IMR-90 (cell line): ENCODE measurements around the gene PTPN23. TPM values are rescaled to one million over a fixed set of nuclear protein-coding genes. Genes with fewer than 3 reads are reported as not detected.

Experiments
- ATAC-seq: fragments of 200-7000 bp; cut with Tn5 transposase; 2 replicates; pipeline ENCODE4 v1.9.1; 2020; ENCODE audit warnings: low read depth, mild to moderate bottlenecking, moderate library complexity
- BruUV-seq: library from RNA; stranded (reverse); fragments of 400-500 nt; replicated peaks from 2 replicates; lab custom pipeline; 2021; lab: Mats Ljungman, UMichigan
- CTCF ChIA-PET: fragments of 300-600 bp; formaldehyde crosslinking; extraction: SDS; loops from one replicate; lab custom pipeline; 2021; ENCODE audit warnings: antibody characterized with exemption; lab: Yijun Ruan, JAX
- POLR2A ChIA-PET: fragments of 300-600 bp; sonication (Branson Sonifier 250); formaldehyde crosslinking; loops from one replicate; lab custom pipeline; 2022; ENCODE audit warnings: antibody characterized with exemption; ENCODE audit not compliant: unreplicated experiment; lab: Charles Lee
- DNase-seq: peaks from one replicate; pipeline ENCODE4 v3.0.0; 2013
- H2AFZ ChIP-seq: replicated peaks from 2 replicates; pipeline ENCODE3; 2013; ENCODE audit warnings: low read length, mild to moderate bottlenecking; ENCODE audit not compliant: poor library complexity
- H2AK5ac ChIP-seq: 2 replicates; pipeline ENCODE4 v1.6.1; 2013; ENCODE audit warnings: low read depth, low read length, inconsistent platforms
- H2AK9ac ChIP-seq: replicated peaks from 2 replicates; pipeline ENCODE3; 2013; ENCODE audit warnings: mild to moderate bottlenecking, low read depth, low read length, moderate library complexity; ENCODE audit not compliant: poor library complexity
- H2BK120ac ChIP-seq: 2 replicates; pipeline ENCODE4 v1.6.1; 2013; ENCODE audit warnings: low read depth, low read length, inconsistent platforms
- H2BK15ac ChIP-seq: 3 replicates; pipeline ENCODE4 v1.6.1; 2013; ENCODE audit warnings: low read depth, low read length, inconsistent platforms
- H2BK20ac ChIP-seq: 2 replicates; pipeline ENCODE4 v1.6.1; 2013; ENCODE audit warnings: low read depth, mild to moderate bottlenecking, inconsistent platforms, low read length, moderate library complexity
- H2BK5ac ChIP-seq: 2 replicates; pipeline ENCODE4 v1.6.1; 2013; ENCODE audit warnings: mild to moderate bottlenecking, low read depth, low read length, inconsistent platforms; ENCODE audit not compliant: poor library complexity, severe bottlenecking
- H3K14ac ChIP-seq: replicated peaks from 2 replicates; pipeline ENCODE4 v1.6.1; 2013; ENCODE audit warnings: low read depth, low read length, inconsistent platforms
- H3K18ac ChIP-seq: 2 replicates; pipeline ENCODE4 v1.6.1; 2013; ENCODE audit warnings: low read depth, low read length, control low read depth
- H3K23ac ChIP-seq: 2 replicates; pipeline ENCODE4 v1.6.1; 2013; ENCODE audit warnings: low read depth, low read length, inconsistent platforms
- H3K27ac ChIP-seq: 2 replicates; pipeline ENCODE4 v1.5.1; 2013; ENCODE audit warnings: mild to moderate bottlenecking, control low read depth, low read length; ENCODE audit not compliant: insufficient read depth
- H3K27me3 ChIP-seq: 2 replicates; pipeline ENCODE4 v1.6.1; 2013; ENCODE audit warnings: low read length; ENCODE audit not compliant: control insufficient read depth, insufficient read depth
- H3K36me3 ChIP-seq: 2 replicates; pipeline ENCODE4 v1.6.1; 2013; ENCODE audit warnings: low read length, mixed read lengths; ENCODE audit not compliant: control insufficient read depth, insufficient read depth
- H3K4ac ChIP-seq: 2 replicates; pipeline ENCODE4 v1.6.1; 2013; ENCODE audit warnings: low read depth, low read length, inconsistent platforms
- H3K4me1 ChIP-seq: 2 replicates; pipeline ENCODE4 v1.6.1; 2013; ENCODE audit warnings: low read length, mixed read lengths; ENCODE audit not compliant: control insufficient read depth, insufficient read depth
- H3K4me2 ChIP-seq: 2 replicates; pipeline ENCODE4 v1.6.1; 2013; ENCODE audit warnings: low read depth, mild to moderate bottlenecking, control low read depth, low read length, moderate library complexity
- H3K4me3 ChIP-seq: 2 replicates; pipeline ENCODE4 v1.5.1; 2013; ENCODE audit warnings: low read depth, mild to moderate bottlenecking, control low read depth, low read length, moderate library complexity; ENCODE audit not compliant: insufficient read depth
- H3K56ac ChIP-seq: 2 replicates; pipeline ENCODE4 v1.6.1; 2013; ENCODE audit warnings: low read length, inconsistent platforms; ENCODE audit not compliant: insufficient read depth; ENCODE audit errors: extremely low read depth
- H3K79me1 ChIP-seq, 2 experiments: 2 replicates each; pipeline ENCODE4 v1.6.1; 2013; ENCODE audit warnings: low read length in 2 of 2, inconsistent platforms in 1 of 2, low read depth in 1 of 2
- H3K9ac ChIP-seq: 2 replicates; pipeline ENCODE4 v1.6.1; 2013; ENCODE audit warnings: low read depth, low read length, control low read depth
- H3K9me1 ChIP-seq: 2 replicates; pipeline ENCODE4 v1.6.1; 2013; ENCODE audit warnings: low read length, inconsistent platforms; ENCODE audit not compliant: insufficient read depth
- H3K9me3 ChIP-seq: 2 replicates; pipeline ENCODE4 v1.6.1; 2013; ENCODE audit warnings: low read length; ENCODE audit not compliant: control insufficient read depth, insufficient read depth
- H4K20me1 ChIP-seq: 2 replicates; pipeline ENCODE4 v1.6.1; 2013; ENCODE audit warnings: low read length, inconsistent platforms; ENCODE audit not compliant: insufficient read depth
- H4K5ac ChIP-seq: 2 replicates; pipeline ENCODE4 v1.6.1; 2013; ENCODE audit warnings: mild to moderate bottlenecking, low read depth, low read length, control low read depth
- H4K8ac ChIP-seq, 2 experiments: 2 replicates each; pipeline ENCODE4 v1.6.1; 2013; ENCODE audit warnings: low read depth in 2 of 2, low read length in 2 of 2, control low read depth in 1 of 2, inconsistent platforms in 1 of 2
- H4K91ac ChIP-seq: 2 replicates; pipeline ENCODE4 v1.6.1; 2013; ENCODE audit warnings: low read depth, low read length, inconsistent platforms; ENCODE audit not compliant: insufficient read depth
- CTCF ChIP-seq: conservative IDR thresholded peaks from 2 replicates; pipeline ENCODE4 v1.5.1; 2012; ENCODE audit warnings: mild to moderate bottlenecking, low read depth, low read length, improper control_type of control experiment
- FOS ChIP-seq: fragments of 150-350 bp; IDR thresholded peaks from 2 replicates; pipeline ENCODE4 v1.6.1; 2016; ENCODE audit warnings: low read depth, low read length
- MAFK ChIP-seq: IDR thresholded peaks from 2 replicates; pipeline ENCODE4 v1.6.1; 2012; ENCODE audit warnings: low read depth, low read length, improper control_type of control experiment
- MAZ ChIP-seq: IDR thresholded peaks from 2 replicates; pipeline ENCODE4 v1.6.1; 2012; ENCODE audit warnings: low read depth, mild to moderate bottlenecking, low read length, improper control_type of control experiment, moderate library complexity, borderline replicate concordance
- MXI1 ChIP-seq: IDR thresholded peaks from 2 replicates; pipeline ENCODE4 v1.6.1; 2012; ENCODE audit warnings: low read depth, mild to moderate bottlenecking, low read length, moderate library complexity, borderline replicate concordance
- POLR2A ChIP-seq: IDR thresholded peaks from 2 replicates; pipeline ENCODE4 v1.6.1; 2012; ENCODE audit warnings: mild to moderate bottlenecking, low read depth, low read length
- RAD21 ChIP-seq: IDR thresholded peaks from 2 replicates; pipeline ENCODE4 v1.6.1; 2012; ENCODE audit warnings: low read length, improper control_type of control experiment
- SMC3 ChIP-seq: fragments of 150-350 bp; IDR thresholded peaks from 2 replicates; pipeline ENCODE4 v1.6.1; 2016; ENCODE audit warnings: low read depth, mild to moderate bottlenecking, antibody characterized with exemption, low read length, moderate library complexity
- USF2 ChIP-seq: fragments of 150-350 bp; IDR thresholded peaks from 2 replicates; pipeline ENCODE4 v1.6.1; 2017; ENCODE audit warnings: mild to moderate bottlenecking, antibody characterized with exemption, low read length, low read depth
- WGBS, 2 experiments: methylation state at CpG; one replicate each; pipeline versions ENCODE4 v1.1.5 to v1.1.7; 2013; ENCODE audit warnings: missing lambda C conversion rate in 2 of 2; ENCODE audit not compliant: insufficient read length in 1 of 2; ENCODE audit errors: extremely low coverage in 2 of 2; 5-methylcytosine and 5-hydroxymethylcytosine counted together
- dilution Hi-C: fragments of 300-500 bp; cut with HindIII; formaldehyde crosslinking; loops from one replicate; pipeline ENCODE4 v1.14.3; 2018; ENCODE audit warnings: low sequenced_read_pairs; ENCODE audit not compliant: unreplicated experiment
- in situ Hi-C: fragments of 300-500 bp; cut with MboI; formaldehyde crosslinking; loops from 3 replicates; pipeline ENCODE4 v1.14.3; 2019; ENCODE audit warnings: low sequenced_read_pairs, inconsistent platforms, mixed read lengths
- intact Hi-C: fragments of 100-400 bp; cut with micrococcal nuclease; formaldehyde crosslinking; loops from 2 replicates; pipeline ENCODE4 v1.10.0; 2022
- polyA plus RNA-seq, 3 experiments: library from polyadenylated mRNA; depleted of rRNA; stranded (reverse); fragments of >200 nt; gene quantifications; 2 replicates each; pipeline ENCODE4 v1.2.3, GENCODE V29; 2012; ENCODE audit warnings: low replicate concordance in 1 of 3
- total RNA-seq: library from RNA; depleted of rRNA; stranded (reverse); fragments of >200 nt; gene quantifications from 2 replicates; pipeline ENCODE4 v1.2.3, GENCODE V29; 2012

Gene PTPN23
- total and polyA plus RNA-seq, 2 of the 4 experiments (the other 2 are of a cell fraction), result 4.5 to 15.1 TPM

DNA sequence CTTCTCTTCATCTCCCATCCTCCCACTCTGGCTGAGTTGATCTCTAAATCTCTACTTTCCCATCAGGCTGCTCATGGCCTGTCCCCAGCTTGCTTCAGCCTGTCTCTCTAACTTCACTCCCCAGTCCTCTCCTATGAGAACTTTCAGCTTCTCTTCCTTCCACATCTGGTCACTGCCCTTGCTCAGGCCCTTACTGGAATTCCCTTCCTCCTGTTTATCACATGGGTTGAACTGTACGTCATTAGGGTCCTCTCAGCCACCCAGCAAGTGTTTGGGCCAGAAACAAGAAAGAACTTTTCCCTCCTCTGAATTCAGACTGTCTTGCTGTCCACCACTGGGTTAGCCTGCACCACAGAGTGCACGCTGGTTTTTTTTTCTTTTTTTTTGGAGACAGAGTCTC, 5.0 kb downstream of the PTPN23 start:
- DNase-seq (no peak), ATAC-seq (no peak)
- peaks cover 4% of the 10 kb centered on the region for H3K4me1 ChIP-seq
- H3K18ac ChIP-seq, result no peak overlapping the region
- H2BK5ac ChIP-seq, result no peak overlapping the region
- TF ChIP-seq RAD21, result no peak
- no peak for TF ChIP-seq USF2
- no peak for TF ChIP-seq POLR2A
- no peak for TF ChIP-seq FOS
- TF ChIP-seq CTCF, result no peak
- no peak for TF ChIP-seq SMC3
- TF ChIP-seq MXI1, result no peak
- no peak for TF ChIP-seq MAFK
- no peak for TF ChIP-seq MAZ
- no peak overlapping the region for H2BK120ac ChIP-seq
- no peaks in the 10 kb centered on the region for H3K9me3 ChIP-seq
- no peak overlapping the region for H4K8ac ChIP-seq
- H2AK5ac ChIP-seq, result no peak overlapping the region
- dilution Hi-C loops (no loop called here), intact Hi-C loops (no loop called here), in situ Hi-C loops (no loop called here)
- no peak overlapping the region for H3K4me3 ChIP-seq
- no peak overlapping the region for H3K9ac ChIP-seq
- H3K23ac ChIP-seq, result no peak overlapping the region
- no peak overlapping the region for H4K91ac ChIP-seq
- H3K27ac ChIP-seq, result no peak overlapping the region
- H4K20me1 ChIP-seq, result peaks cover 67% of the 10 kb centered on the region
- H2BK15ac ChIP-seq, result no peak overlapping the region
- no TSS peak for BruUV-seq
- peaks cover 12% of the 10 kb centered on the region; the same call in 1 of the 2 replicates for H3K9me1 ChIP-seq
- no peak overlapping the region for H2AK9ac ChIP-seq
- no peak overlapping the region for H2BK20ac ChIP-seq
- no peak overlapping the region for H2AFZ ChIP-seq
- ChIA-PET POLR2A (no interaction called here), CTCF (no interaction called here)
- peaks cover 41 to 80% of the 10 kb centered on the region in 2 experiments for H3K79me1 ChIP-seq
- peaks cover 6% of the 10 kb centered on the region for H3K36me3 ChIP-seq
- H3K27me3 ChIP-seq, result no peaks in the 10 kb centered on the region
- WGBS, 2 experiments, result 90% methylated on average over 2 of the region's 2 CpGs; no CpG with 5 or more reads in 1 of the 2 experiments
- no peak overlapping the region for H3K4me2 ChIP-seq
- H4K5ac ChIP-seq, result no peak overlapping the region
- no peak overlapping the region for H3K4ac ChIP-seq
- no peak overlapping the region for H3K14ac ChIP-seq
- H3K56ac ChIP-seq, result no peak overlapping the region
